GF-D8 (cell line): ENCODE results near the gene FDX2.
"Not testable (repeated sequence)": the region's sequence is repeated elsewhere in the genome, so short reads cannot be mapped to it uniquely, and the experiment has no call there.

Source experiments
- DNase-seq: peaks from one replicate; lab custom pipeline; 2025; lab: John Stamatoyannopoulos, UW

FDX2 gene

DNA sequence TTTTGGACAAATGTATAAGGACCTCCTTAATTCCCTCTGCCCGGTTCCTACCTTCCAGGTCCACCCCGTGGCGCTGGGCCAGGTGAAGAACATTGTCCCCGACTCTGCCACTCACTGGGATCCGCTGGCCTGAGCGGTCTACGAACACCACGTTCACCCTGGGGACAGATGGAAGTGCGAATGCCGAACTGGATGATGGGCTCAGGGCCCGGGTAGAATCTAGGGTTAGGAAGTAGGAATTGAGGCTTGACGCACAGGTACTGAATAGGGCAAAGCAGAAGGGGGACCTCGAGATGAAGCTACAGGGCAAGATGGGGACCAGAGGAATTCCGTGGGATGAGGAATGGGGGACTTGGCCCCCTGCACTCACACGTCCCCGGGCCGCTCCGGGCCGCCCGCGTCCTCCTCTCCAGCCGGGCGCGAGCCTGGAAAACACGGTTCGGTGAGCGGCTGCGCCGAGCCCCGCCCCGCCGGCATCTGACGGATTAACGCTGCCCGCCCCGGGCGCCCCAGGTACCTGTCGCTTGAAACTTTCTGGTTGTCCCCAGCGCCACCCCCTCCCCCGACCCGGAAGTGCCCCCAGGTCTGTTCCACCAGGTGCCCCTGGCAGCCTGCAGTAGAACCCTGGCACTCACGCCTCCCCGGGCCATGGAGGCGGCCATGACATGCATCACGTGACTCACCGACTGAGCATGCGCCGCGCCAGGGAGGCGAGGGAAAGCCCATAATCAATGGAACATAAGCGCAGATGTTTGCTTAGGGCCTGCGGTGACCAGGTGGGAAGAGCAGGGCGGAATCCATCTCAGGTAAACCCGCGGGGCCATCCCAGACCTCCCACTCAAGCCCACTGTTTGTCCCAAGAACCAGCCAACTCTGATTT is at the start of gene FDX2:
Gene FDX2, minus strand, starts transcription at position 681 of the 880 bp plus-strand sequence. Its CDS starts 19 bp downstream, at position 662.
- DNase-seq, result no peak

DNA sequence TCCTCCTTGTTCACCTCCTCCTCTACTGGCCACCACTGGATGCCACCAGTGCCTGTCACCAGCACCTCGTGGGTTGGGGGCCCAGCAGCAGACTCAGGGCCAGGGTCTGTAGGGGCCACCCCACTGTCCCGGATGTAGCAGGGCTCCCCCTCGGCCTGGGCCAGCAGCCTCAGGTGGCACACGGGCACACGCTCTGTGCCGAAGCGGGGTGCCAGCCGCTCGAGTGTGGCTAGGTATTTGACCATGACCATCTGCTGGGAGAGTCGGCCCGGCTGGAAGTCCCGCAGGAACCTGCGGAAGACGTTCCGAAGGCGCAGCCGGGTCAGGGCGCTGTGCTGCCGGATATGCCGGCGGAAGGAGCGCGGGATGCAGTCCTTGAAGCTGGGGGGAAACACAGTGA is 49.7 kb upstream of the FDX2 start:
- no peak for DNase-seq

DNA sequence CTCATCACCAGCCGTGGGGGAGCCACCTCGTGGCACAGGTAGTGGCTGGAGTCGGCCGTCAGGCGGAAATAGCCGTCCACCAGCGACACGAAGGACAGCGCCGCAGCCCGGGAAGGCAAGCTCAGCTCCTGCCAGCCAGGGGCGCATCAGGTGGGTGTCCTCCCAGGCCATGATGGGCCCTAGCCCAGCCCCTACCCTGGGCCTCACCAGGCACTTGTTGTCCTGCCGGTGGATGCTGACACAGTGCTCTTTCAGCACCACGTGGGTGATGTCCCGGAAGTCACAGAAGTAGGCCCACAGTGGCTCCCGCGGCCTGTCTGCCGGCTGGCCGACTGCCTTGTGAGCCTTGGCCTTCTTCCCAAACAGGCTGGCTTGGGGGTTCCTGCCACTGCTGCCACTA is 48.8 kb upstream of the FDX2 start:
- no peak for DNase-seq

DNA sequence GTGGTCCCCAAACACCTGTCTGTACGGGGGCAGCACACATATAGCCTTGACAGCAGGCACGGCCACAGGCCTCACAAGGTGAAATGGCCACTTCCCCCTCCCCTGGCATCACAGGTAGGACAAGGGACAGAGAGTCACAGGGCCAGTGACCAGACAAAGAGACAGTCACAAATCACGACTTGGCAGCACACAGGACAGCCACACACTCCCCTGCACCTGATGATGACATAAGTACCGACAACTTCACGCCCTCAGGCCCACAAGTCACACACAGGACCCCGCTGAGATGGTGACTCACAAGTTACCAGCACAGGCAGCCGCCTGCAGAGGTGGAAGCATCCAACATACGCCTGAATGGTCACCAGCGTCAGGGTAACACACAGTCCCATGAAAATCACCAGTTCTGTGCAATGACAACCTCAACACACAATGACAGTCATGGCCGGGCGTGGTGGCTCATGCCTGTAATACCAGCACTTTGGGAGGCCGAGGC is 48.0 kb upstream of the FDX2 start:
- DNase-seq, result no peak

DNA sequence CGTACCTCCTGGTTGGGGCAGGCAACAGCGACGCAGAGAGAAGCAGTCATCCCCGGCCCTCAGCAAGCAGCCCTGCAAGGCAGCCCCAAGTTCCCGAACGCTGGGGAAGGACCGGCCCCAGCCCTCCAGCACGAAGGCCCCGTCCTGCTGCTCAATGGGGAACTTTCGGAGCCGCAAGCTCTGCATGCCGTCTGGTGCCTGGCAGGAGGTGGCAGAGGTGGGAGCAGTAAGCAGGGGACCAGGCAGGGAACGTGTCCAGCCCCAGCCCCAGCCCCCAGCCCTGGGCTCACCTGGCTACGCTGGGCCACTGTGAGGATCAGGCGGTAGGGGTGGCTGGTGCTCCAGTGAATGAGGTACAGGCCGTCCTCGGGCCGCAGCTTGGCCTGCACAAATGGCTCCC is 46.4 kb upstream of the FDX2 start:
- DNase-seq, result no peak

DNA sequence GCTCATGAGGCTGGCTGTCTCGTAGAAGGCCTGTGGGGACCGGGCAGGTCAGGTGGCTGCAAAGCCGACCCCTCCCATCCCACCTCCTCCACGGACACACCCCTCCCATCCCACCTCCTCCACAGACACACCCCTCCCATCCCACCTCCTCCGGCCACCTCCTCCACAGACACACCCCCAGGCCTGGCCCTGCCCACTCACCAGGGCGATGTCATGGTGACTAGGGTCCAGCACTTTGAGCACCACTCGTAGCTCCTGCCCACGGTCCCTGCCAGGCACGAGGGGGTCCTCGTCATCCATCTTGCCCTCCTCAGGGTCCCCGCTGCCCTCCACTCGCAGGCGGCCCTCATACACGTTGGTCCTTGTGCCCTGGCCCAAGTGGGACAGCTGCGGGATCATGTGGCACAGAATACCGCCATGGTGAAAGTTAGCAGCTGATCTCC is 45.8 kb upstream of the FDX2 start:
- DNase-seq, result no peak

DNA sequence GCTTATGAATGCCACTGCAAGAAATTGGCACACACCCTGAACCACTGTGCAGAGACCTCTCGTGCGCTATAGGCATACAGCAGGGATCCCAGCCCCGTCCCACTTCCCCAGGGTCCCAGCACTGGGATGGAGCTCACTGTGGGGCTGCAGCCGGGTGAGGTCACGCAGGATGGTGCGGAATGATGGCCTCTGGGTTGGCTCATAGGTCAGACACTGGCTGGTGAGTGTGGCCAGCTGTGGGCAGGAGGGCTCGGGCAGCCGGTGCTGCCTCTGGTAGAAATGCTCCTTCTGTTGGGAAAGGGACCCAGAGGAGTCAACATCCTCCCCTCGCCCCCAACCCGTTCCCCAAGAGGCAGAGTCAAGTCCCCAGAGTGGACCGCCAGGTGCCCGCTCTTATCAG is 40.6 kb upstream of the FDX2 start:
- DNase-seq, result no peak

DNA sequence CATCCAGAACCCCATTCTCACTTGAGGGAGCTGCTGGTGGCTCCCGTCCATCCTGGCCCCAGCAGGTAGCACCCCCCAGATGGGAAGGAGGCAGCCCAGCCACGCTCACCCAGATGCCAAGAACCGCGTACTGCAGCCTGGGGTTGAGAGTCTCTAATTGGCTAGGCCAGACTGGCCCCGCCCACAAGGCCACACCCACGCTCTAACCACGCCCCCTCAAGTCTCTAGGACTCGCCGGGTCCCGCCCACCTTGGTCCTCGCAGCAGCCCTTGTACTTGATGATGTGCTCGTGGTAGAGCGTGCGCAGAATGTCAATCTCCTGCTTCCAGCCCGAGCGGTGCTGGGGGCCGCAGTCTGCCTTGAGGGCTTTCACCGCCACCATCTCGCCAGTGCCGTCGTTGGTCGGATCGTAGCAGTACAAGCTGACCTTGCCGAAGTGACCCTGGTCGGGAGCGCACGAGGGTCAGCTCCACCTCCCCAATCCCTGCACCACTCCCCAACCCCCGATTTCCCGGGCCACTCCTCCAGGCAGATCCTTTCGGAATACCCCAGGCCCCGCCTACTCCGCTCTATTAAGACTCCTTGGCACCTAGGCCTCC is 38.1 kb upstream of the FDX2 start:
- no peak for DNase-seq

DNA sequence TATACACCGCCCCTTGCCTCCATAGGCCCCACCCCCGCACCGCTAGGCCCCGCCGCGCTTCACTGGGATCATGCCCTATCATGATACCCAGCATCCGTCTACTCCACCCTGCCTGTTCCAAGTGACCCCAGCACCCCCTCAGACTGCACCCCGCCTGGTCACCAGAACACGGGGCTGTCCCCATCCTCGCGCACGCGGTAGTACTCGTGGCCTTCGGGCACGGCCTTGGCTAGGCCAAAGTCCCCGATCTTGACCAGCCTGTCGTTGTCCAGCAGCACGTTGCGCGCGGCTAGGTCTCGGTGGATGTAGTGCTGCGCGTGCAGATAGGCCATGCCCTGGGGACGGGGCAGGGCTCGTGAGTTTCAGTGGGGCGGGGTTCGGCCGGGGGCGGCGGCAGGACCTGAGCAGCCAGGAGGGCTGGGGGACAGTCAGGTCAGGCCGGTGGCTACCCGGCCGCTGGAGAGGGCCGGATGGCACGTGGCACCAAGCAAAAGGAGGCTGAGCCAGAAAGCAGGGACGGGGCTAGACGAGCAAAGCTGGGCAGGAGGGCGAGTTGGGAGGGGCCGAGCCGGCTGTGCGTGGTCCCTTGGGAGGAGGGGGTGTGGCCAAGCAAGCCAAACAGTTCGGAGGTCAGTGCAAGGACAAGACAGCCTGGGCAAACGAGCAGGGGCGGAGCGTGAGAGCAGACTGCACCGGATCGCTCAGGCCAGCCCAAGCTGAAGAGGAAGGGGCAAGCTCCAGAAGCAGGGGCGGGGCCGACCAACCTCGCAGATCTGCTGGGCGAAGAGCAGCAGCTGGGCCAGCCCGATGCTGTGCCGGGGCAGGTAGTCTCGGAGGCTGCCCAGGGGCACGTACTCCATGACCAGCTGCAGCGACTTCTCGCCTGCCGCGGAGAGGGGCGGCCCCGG is 37.2 kb upstream of the FDX2 start:
- DNase-seq, result no peak

DNA sequence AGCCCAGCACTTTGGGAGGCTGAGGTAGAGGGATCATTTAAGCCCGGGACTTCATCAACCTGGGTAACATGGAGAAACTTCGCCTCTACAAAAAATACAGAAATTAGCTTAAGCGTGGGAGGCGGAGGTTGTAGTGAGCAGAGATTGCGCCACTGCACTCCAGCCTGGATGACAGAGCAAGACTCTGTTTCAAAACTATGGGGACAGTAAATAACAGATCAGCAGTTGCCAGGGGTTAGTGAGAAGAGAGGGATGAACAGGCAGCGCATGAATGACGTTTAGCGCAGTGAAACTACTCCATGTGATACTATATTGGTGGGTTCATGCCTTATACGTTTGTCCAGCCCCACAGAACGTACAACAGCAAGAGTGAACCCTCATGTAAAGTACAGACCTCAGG is 30.7 kb upstream of the FDX2 start:
- peak; percentile 79 for DNase-seq

DNA sequence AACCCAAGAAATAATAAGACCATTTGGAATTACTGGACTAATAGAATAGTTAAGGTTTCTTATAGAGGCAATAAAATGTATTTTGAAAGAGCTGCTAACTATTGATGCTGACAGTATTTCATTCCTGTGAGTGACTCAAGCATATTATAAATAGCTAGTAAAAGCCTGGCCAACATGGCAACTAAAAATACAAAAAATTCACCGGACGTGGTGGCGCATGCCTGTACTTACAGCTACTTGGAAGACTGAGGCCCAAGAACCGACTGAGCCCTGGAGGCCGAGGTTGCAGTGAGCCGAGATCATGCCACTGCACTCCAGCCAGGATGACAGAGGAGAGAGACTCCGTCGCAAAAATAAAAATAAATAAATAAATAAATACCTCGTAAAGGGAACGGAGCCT is 29.0 kb upstream of the FDX2 start:
- no peak for DNase-seq

DNA sequence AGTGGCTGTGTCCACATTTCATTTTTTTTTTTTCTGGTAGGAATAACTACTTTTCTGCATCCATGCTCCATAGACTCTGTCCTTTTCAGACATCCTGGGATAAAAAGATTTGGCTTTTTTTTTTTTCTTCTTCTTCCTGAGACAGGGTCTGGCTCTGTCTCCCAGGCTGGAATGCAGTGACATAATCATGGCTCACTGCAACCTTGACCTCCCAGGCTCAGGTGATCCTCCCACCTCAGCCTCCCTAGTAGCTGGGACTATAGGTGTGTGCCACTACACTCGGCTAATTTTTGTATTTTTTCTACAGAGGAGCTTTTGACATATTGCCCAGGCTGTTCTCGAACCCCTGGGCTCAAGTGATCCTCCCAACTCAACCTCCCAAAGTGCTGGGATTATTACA is 27.7 kb upstream of the FDX2 start:
- DNase-seq, result no peak

DNA sequence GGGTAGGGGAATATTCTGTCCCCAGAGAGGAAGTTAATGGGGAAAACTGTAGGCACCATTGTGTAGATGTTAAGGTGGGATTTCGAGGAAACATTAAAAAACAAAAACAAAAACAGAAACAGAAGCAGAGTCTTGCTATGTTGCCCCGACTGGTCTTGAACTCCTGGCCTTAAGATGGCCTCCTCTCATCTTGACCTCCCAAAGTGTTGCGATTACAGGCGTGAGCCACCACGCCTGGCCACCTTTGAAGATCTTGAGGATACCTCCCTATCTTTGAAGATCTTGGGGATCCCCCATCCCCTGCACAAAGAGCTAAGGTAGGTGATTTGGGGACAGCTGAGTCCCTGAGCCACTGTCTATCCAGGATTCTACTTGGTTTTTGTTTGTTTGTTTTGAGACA is 24.2 kb upstream of the FDX2 start:
- no peak for DNase-seq

DNA sequence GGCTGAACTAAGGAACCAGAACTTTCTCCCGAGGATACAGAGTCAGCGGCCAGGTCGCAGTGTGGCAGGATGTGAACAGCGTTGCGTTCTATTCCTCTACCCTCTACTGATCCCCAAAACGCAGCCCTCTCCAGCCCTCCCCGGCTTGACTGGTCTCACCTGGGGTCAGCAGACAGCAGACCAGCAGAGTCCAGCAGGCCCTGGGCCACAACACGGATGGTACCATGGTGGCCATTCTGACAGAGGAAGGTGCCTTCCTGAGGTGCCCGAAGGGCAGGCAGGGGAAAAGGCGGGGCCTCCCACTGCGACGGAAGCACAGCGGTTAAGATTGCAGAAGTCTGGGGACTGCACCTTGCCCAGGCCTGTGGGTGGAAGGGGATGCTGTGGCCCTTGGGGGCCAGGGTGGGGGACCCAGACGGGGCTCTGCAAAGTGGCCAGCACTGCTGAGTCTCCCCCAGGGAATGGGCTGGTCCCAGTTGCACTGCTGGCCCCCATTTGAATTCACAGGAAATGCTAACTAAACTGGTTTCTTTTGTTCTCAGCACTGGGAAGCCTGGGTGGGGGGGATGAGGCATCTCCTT is 23.7 kb upstream of the FDX2 start, which contains the start of gene ICAM3:
Gene ICAM3, minus strand, starts transcription at position 245 of the 581 bp plus-strand sequence. Its CDS starts 10 bp downstream, at position 235.
- peak; percentile 59 for DNase-seq

DNA sequence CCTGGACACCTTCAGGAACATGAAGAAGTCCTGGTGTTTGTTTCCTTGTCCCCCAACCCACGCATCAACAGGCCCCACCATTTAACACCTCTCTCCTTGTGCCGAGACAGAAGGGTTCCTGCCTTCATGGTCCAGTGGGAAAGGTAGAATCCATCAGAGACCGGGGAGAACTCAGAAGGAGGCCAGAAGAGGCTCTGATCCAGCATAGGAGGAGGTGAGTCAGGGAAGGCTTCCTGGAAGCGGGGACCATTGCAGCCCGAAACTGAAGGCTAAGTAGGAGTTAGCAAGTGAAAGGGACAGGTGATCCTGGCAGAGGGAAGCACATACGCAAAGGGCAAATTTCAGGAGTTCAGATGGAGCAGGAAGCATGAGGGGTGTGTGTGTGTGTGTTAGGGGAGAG is 23.1 kb upstream of the FDX2 start:
- DNase-seq, result no peak

DNA sequence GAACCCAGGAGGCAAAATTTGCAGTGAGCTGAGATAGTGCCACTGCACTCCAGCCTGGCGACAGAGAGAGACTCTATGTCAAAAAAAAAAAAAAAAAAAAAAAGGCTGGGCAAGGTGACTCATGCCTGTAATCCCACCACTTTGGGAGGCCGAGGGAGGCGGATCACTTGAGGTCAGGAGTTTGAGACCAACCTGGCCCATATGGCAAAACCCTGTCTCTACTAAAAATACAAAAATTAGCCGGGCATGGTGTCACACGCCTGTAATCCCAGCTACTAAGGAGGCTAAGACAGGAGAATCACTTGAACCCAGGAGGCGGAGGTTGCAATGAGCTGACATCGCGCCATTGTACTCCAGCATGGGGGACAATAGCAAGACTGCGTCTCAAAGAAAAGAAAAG is 20.9 kb upstream of the FDX2 start:
- not testable (repeated sequence) for DNase-seq

DNA sequence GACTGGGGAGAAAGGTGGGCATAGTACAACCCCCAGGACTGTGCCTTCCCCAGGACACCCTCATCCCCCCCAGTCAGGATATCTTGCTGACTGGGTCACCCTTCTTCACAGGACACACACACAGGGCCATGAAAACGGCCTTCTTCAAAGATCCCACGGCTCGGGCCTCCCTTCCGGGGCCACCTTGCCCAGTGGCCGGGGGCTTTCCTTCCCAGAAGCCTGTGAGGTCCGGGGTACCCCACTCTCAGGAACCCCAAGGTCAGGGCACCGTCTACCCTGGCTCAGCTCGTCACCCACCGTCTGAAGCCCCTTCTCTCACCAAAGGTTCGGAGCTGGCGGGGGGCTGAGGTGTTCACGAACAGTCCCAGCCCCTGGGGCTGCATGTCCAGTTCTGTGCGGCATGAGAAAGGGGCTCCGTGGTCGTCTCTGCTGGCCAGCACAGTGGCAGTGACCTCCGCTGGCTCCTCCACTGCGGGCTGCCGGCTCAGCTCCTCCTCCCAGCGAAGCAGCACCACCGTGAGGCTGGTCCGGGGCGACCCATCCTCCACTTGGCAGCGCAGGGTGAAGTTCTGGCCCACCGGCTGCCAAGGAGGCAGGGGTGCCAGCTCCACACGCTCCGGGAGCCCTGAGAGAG is 19.7 kb upstream of the FDX2 start:
- DNase-seq, result no peak

DNA sequence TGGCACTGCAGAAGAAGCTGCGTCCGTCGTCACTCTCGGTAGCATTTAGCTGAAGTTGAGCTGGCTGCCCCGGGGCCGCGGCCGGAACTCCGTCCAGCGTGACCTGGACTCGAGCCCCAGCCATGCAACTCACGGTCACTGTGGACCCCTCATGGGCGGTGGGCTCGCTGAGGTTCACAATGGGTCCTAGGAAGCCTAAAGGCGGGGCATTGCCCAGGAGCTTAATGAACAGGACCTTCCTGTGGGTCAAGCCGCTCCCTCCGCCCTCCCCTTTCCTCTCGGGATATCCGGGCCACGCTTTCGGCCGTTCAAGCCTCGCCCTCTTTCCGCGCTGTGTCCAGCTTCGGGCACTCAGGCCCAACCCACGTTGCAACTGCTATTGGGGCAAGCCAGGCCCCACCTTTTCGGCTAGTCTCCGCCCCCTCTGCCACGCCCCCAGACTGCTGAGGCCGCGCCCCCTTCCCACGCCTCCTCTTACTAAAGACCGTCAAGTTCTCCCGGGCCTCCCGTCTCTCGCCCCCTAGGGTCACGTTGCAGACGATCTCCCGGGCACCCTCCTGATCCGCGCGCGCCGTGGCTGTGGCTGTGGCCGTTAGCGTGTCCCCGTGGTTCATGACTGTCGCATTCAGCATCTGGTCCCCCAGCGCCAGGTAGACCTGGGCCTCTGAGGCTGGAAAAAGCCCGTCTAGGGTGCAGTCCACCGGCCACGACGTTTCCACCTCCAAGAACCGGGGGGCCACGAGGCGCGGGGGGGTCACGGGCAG is 19.0 kb upstream of the FDX2 start:
- no peak for DNase-seq

DNA sequence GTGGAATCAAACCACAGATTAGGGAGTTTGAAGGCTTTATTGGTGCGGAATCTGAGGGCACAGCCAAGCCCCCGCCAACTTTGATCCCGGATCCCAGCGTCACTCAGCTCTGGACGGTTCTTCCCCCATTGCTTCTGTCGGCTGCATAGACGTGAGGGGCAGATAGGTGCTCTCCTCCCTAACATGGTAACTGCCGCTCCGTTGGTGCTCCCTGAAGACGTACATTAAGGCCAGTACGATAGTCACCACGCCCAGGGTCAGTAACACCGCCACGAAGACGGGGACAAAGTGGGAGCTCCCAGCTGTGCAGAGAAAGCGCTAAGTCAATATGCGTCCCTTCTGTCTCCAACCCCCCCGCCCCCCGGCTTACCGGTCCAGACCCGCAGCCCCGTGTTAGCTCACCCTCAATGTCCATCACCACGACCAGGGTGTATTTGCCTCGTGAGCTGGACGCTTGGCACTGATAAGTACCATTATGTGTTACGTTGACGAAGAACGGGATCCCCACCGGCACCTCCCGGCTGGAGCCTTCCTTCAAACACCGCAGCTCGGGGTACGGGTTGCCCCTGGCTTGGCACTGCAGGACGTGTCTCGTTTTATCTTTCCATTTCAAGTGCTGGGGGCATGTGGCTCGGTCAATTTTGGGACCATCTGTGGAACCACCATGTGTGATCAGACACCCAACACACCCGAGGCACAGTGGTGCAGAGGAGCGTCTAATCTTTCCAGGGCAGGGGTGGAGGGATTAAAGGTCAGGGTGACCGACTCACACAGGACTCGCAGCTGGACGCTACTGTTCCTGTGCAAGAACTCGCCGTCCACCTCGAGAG is 18.2 kb upstream of the FDX2 start:
- no peak for DNase-seq
